ENCODE data around the gene DPPA5. TPM values are rescaled to one million over a fixed set of nuclear protein-coding genes. Genes with fewer than 3 reads are reported as not detected.

The DPPA5 gene
- total and polyA plus RNA-seq, 9 of the 15 experiments (the other 6 are each of a cell fraction or from before 2014, with no cell fraction given) = not detected

DNA sequence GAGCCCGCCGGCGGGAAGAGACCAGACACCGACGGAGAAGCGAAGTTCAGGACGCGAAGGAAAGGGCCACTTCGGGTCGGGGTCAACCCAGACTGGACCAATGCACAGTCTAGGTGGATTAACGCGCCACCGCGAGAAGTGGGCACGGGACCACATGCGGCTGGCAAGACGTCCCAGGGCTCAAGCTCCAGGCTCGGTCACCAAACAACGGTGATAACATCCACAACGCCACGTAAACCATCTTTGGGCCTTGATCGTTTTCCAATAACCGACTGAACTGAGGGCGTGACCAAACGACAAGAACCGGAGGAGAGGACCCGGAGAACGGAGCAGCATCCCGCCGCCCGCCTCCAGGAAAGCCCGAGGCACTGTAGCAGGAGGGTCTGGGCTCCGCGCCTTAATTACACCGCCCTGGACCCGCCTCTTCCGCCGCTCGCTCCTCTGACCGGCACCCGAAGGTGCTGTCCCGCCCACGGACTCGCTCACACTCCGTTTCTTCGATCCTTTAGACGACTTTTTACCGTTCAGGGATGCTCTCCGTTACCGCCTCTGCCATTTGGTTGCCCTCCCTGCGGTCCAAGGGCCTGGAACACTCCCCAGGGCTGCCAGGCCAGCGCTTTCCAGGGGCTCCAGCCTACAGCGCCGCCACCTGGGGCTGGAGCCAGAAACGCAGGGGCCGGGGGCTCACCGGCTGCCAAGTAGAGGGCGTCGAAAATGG, 44.1 kb downstream of the DPPA5 start:
- peak overlapping the region; percentile 60 for H3K4me3 ChIP-seq
- TF ChIP-seq POLR2H (tag; IDR thresholded peaks at IDR 0.05; ENCODE audit: low read depth) = peak; percentile 83
- no peak for TF ChIP-seq MED1 (CRISPR knock-in tag; IDR thresholded peaks at IDR 0.05; ENCODE audit: borderline replicate concordance)
- TF ChIP-seq, protein P1, sequence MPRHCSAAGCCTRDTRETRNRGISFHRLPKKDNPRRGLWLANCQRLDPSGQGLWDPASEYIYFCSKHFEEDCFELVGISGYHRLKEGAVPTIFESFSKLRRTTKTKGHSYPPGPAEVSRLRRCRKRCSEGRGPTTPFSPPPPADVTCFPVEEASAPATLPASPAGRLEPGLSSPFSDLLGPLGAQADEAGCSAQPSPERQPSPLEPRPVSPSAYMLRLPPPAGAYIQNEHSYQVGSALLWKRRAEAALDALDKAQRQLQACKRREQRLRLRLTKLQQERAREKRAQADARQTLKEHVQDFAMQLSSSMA (CRISPR knock-in tag; IDR thresholded peaks at IDR 0.05) = no peak
- TF ChIP-seq, protein P2, sequence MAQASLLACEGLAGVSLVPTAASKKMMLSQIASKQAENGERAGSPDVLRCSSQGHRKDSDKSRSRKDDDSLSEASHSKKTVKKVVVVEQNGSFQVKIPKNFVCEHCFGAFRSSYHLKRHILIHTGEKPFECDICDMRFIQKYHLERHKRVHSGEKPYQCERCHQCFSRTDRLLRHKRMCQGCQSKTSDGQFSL (CRISPR knock-in tag; IDR thresholded peaks at IDR 0.05) = no peak
- TF ChIP-seq, protein P2 (tag; IDR thresholded peaks at IDR 0.05) = no peak
- TF ChIP-seq, protein P3, sequence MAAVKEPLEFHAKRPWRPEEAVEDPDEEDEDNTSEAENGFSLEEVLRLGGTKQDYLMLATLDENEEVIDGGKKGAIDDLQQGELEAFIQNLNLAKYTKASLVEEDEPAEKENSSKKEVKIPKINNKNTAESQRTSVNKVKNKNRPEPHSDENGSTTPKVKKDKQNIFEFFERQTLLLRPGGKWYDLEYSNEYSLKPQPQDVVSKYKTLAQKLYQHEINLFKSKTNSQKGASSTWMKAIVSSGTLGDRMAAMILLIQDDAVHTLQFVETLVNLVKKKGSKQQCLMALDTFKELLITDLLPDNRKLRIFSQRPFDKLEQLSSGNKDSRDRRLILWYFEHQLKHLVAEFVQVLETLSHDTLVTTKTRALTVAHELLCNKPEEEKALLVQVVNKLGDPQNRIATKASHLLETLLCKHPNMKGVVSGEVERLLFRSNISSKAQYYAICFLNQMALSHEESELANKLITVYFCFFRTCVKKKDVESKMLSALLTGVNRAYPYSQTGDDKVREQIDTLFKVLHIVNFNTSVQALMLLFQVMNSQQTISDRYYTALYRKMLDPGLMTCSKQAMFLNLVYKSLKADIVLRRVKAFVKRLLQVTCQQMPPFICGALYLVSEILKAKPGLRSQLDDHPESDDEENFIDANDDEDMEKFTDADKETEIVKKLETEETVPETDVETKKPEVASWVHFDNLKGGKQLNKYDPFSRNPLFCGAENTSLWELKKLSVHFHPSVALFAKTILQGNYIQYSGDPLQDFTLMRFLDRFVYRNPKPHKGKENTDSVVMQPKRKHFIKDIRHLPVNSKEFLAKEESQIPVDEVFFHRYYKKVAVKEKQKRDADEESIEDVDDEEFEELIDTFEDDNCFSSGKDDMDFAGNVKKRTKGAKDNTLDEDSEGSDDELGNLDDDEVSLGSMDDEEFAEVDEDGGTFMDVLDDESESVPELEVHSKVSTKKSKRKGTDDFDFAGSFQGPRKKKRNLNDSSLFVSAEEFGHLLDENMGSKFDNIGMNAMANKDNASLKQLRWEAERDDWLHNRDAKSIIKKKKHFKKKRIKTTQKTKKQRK (IDR thresholded peaks at IDR 0.05; ENCODE audit: borderline replicate concordance, low read depth, low read length) = no peak
- TF ChIP-seq HDAC3 (IDR thresholded peaks at IDR 0.05; ENCODE audit: borderline replicate concordance, partially characterized antibody) = no peak
- TF ChIP-seq, protein P4, sequence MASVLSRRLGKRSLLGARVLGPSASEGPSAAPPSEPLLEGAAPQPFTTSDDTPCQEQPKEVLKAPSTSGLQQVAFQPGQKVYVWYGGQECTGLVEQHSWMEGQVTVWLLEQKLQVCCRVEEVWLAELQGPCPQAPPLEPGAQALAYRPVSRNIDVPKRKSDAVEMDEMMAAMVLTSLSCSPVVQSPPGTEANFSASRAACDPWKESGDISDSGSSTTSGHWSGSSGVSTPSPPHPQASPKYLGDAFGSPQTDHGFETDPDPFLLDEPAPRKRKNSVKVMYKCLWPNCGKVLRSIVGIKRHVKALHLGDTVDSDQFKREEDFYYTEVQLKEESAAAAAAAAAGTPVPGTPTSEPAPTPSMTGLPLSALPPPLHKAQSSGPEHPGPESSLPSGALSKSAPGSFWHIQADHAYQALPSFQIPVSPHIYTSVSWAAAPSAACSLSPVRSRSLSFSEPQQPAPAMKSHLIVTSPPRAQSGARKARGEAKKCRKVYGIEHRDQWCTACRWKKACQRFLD (CRISPR knock-in tag; IDR thresholded peaks at IDR 0.05) = no peak
- TF ChIP-seq, protein P5, sequence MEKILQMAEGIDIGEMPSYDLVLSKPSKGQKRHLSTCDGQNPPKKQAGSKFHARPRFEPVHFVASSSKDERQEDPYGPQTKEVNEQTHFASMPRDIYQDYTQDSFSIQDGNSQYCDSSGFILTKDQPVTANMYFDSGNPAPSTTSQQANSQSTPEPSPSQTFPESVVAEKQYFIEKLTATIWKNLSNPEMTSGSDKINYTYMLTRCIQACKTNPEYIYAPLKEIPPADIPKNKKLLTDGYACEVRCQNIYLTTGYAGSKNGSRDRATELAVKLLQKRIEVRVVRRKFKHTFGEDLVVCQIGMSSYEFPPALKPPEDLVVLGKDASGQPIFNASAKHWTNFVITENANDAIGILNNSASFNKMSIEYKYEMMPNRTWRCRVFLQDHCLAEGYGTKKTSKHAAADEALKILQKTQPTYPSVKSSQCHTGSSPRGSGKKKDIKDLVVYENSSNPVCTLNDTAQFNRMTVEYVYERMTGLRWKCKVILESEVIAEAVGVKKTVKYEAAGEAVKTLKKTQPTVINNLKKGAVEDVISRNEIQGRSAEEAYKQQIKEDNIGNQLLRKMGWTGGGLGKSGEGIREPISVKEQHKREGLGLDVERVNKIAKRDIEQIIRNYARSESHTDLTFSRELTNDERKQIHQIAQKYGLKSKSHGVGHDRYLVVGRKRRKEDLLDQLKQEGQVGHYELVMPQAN (IDR thresholded peaks at IDR 0.05; ENCODE audit: borderline replicate concordance) = no peak
- TF ChIP-seq ZNF316 (IDR thresholded peaks at IDR 0.05) = no peak

More for the DNA sequence above, 44.1 kb downstream of the DPPA5 start:
- no TSS peak for BruUV-seq (replicated peaks)
- no peaks in the 10 kb centered on the region for H3K27me3 ChIP-seq (ENCODE audit: control insufficient read depth in 2 of 2, insufficient read depth in 2 of 2, low read length in 2 of 2)
- ChIA-PET CTCF (ENCODE audit: low intra/inter-chr PET ratio) (no interaction called here), POLR2A (interaction anchor here (0.6 to 1.4 kb wide), 10 partner anchors 11 to 294 kb away, joined by 3 to 9 read pairs (median 3); no protein-coding TSS in a partner anchor)
- intact Hi-C loops (cut with micrococcal nuclease) = no loop called here
- no peaks in the 10 kb centered on the region for H3K36me3 ChIP-seq (ENCODE audit: control insufficient read depth, insufficient read depth, low read length)
- H3K9ac ChIP-seq (ENCODE audit: insufficient read depth in 1 of 2, low read depth in 2 of 2, low read length in 2 of 2) = peak overlapping the region; percentile 79 to 96
- DNase-seq (ENCODE audit: extremely low read depth in 1 of 4, low spot score in 3 of 4) = peak; percentile 79 to 85 (median 80)
- peak; percentile 95 for ATAC-seq
- no peaks in the 10 kb centered on the region for H3K9me1 ChIP-seq (ENCODE audit: control insufficient read depth, insufficient read depth, low read length)
- no peaks in the 10 kb centered on the region for H3K9me3 ChIP-seq (replicated peaks; ENCODE audit: control insufficient read depth, insufficient read depth, low read depth, low read length)
- no peaks in the 10 kb centered on the region for H4K20me1 ChIP-seq (replicated peaks; ENCODE audit: control insufficient read depth, insufficient read depth, low read length)
- peaks cover 0 to 32% of the 10 kb centered on the region in 2 experiments; a peak in 3 of 5 replicates for H3K4me1 ChIP-seq (replicated peaks in 1 of 2; ENCODE audit: control insufficient read depth in 2 of 2, insufficient read depth in 2 of 2, low read length in 2 of 2)
- in situ Hi-C loops (cut with MboI) = no loop called here
- FAIRE-seq = no peak
- under 1% methylated on average over 51 of the region's 59 CpGs for WGBS (ENCODE audit: insufficient coverage, low coverage, missing lambda C conversion rate)
- peak overlapping the region; percentile 94 for H3K4me2 ChIP-seq (ENCODE audit: insufficient read depth, low read length)
- peaks cover 32% of the 10 kb centered on the region for H3K79me2 ChIP-seq (ENCODE audit: control insufficient read depth, insufficient read depth, low read length)
- H2AFZ ChIP-seq (ENCODE audit: low read depth, low read length) = peak overlapping the region; percentile 98
- H3K27ac ChIP-seq (ENCODE audit: extremely low read depth, low read depth, low read length) = peak overlapping the region; percentile 75

Data from K562 (cell line).